HG02571 (cell line): ENCODE results near the gene MLF2.
"Not testable (repeated sequence)": the region's sequence is repeated elsewhere in the genome, so short reads cannot be mapped to it uniquely, and the experiment has no call there.

Source experiments
- ATAC-seq: cut with Tn5 transposase; IDR thresholded peaks from one replicate; pipeline ENCODE4 v1.9.1; 2021; ENCODE audit warnings: mild to moderate bottlenecking, moderate library complexity; ENCODE audit not compliant: unreplicated experiment

Gene MLF2

DNA sequence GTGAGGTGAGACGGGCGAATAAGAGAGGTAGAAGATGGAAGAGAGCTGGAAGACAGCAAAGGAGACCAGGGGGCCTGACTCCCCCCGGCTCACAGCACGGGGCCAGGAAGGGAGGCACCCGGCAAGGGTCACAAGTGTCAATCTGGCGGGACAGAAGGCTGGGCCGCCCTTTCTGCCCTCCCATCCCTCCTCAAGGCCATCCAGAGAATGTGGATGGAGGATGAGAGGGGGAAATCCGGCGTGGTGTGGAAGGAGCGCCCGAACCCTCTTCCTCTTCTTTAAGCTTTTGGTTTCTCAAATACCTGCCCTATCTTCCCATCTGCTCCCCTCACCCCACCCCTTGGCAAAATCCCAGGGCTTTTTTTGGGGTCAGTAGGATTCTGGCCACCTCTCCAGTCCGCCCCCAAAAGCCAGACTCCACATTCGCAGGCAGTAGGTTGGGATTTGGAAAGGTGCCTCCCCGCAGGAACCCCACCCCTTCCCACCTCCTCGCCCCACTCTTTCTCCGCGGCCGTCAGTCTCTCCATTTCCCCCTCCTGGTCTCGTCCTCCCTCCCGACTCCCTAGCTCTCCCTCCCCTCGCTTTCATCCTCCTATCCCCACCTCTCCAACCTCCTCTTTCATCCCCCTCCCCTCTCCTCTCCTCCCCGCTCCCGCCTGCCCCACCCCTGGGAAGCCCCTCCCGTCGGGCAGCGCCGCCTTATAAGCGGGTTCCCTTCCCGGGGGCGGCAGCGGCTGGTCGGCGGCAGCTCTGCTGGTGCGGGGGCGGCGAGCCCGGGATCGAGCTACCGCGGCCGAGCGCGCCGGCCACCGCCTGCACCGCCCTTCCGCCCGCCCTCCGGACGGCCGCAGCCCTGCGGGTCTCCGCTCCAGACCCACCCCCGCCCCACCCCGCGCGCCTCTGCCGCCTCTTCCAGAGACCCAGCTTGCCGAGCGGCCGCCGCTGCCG is 13.0 kb upstream of the MLF2 start, which contains the start of gene PTMS:
Gene PTMS (plus strand): TSS at position 730 of the 948 bp plus-strand sequence. CDS start 343 bp downstream, outside the sequence.
- peak; percentile 16 for ATAC-seq

DNA sequence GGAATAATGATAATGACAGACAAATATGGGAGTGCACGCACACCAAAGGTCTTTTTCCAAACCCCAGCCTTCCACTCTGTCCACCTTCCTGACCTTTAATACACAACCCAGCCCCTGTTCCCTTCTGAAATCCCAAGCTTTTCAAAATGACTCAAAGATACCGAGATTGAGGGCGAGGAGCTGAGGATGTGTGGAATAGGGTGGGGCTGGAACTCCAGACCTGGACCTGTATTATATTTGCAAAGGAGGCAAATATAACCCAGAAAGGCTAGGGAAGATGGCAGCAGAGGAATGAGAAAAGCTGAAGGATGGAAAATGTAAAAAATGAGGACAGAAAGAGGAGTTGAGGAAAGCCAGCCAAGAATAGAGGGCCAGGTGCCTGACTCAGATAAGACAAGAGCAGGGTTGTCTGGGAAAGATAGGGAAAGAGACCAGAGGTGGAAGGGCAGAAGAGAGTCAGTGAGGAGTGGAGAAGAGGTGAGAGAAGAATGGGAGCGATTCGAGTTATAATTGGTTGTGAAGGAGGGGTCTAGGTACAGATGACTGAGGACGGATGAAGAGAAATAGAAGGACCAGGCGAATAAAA is 12.2 kb upstream of the MLF2 start:
- no peak for ATAC-seq

DNA sequence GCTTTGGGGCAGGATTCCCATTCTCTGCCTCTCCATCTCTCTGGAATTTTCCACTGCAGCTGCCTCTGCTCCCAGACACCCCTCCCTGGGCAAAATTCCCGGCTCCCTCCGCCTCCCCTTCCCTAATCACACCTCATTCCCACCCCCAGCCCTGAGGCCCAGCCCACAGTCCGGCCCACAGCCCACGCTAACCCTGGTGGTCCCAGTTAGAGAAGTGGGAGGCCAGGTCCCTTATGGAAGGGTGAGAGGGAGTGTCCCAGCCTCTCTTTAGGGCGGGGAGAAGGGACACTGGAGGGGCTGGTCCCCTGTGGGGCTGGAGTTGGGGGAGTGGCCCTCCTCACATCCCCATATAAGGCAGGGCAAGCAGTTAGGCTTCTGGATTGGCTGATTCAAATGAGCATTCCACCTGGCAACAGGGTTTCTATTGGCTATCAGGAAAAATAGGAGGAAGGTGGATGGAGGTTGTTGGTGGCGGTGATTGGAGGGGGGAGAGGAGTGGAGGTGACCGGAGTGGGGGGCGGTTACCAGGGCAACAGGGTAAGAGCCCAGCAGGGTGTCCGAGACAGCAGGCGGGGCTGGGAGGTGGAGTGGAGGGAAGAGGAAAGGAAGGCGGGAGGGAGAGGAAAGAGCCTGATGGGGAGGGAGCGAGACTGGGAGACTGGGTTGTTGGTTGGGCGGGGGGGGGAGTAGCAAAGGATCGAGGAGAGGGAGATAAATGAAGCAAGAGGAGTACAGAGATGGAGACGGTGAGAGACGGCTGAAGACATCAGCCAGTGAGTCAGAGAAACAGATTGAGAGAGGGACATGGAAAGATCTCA is 11.3 kb upstream of the MLF2 start:
- ATAC-seq: peak; percentile 73

DNA sequence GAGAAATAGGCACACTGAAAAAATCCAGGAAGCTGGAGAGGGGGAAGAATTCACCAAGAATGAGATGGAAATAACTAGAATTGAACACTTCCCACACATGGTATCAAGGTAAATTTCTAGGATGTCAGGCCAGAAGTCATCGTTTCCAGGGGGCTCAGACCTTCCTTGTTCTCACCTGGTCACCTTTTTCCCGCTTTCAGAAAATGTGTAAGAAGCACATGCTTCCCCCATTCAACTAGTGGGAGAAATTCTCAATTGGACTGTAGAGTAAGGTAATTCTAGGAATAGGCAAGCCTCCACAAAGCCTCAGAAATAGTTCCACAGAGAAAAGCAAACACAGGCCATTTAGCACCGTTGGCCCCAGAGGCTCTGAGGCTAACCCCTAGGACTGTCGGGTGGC is 10.4 kb upstream of the MLF2 start:
- no peak for ATAC-seq

DNA sequence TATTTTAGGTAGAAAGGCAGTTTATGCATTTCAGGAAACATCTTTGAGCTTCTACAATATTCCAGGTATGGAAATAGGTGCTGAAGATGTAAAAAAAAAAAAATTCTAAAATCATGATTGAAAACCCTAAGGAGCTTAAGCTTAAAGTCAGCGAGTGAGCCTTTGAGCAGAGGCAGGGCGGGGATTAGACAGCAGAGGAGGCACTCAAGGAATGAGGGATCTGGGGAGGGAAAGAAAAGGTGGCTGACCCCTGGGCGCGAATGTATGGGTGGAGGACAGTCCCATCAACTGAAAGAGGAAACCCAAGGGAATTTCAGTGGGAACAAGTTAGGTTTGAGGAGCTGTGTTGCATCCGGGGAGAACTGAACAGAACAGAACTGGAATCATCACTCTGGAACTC is 6.8 kb upstream of the MLF2 start:
- no peak for ATAC-seq

DNA sequence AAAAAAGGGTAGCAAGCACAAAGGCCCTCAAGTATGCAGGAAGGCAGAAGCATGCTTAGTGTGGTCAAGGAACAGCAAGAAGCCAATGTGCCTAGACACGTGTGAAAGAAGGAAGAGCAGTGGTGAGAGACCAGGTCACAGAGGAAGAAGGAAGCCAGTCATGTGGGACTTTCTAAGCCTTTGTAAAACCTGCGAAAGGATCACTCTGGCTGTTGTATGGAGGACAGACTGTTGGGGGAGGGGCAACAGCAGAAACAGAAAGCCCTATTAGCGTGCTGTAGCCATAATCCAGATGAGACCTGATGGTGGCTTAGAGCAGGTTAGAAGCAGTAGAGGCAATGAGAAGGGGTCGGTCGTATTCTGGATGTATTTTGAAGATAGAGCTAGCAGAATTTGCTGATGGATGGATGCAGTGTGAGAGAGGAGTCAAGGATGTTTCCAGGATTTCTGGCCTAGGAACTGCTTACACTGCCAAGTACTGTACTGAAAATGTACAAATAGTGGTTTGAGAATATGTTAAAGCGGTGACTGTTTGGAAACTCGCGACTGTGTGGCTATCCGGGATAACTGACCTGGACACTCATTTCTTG is 5.7 kb upstream of the MLF2 start:
- no peak for ATAC-seq

DNA sequence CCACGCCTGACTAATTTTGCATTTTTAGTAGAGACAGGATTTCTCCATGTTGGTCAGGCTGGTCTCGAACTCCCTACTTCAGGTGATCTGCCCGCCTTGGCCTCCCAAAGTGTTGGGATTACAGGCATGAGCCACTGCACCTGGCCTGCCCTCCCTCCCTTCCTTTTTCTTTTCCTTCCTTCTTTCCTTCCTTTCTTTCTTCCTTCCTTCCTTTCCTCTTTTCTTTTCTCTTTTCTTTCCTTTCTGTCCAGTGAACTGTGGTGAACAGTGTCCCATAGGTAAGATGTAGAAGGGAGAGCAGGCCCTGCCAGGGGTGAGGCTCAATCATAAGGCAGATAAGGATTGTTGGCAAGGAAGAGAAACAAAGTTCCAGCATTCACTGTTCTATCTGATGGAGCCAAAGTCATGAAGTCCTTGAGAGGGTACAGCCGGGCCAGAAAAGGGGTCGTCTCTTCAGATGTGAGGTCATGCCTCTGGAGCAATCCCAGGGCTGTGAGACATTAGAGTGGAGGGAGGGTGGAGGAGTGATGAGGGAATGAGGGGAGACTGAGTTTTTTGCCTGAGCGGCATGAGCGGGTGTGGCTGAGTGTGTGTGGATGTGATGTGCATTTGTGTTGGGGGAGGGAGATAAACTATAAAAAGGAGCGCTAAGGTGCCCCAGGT is 4.2 kb upstream of the MLF2 start:
- ATAC-seq: no peak

DNA sequence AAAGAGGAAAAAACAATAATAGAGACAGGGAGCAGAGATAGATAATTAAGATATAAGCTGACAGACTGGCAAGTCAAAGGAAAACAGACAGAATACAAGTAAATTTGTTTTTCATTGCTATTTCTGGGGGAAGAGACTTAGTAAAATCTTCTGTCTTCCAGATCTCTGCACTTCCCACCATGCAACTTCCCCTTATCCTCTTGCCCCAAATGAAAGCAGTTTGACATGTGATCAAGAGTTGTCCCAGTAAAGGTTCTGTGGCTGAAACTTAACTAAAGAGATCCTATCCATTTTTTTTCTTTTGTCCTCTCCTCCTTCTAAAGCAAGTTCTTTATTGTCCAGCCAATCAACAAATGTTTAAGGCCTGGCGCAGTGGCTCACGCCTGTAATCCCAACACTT is 1.5 kb upstream of the MLF2 start:
- ATAC-seq: no peak

DNA sequence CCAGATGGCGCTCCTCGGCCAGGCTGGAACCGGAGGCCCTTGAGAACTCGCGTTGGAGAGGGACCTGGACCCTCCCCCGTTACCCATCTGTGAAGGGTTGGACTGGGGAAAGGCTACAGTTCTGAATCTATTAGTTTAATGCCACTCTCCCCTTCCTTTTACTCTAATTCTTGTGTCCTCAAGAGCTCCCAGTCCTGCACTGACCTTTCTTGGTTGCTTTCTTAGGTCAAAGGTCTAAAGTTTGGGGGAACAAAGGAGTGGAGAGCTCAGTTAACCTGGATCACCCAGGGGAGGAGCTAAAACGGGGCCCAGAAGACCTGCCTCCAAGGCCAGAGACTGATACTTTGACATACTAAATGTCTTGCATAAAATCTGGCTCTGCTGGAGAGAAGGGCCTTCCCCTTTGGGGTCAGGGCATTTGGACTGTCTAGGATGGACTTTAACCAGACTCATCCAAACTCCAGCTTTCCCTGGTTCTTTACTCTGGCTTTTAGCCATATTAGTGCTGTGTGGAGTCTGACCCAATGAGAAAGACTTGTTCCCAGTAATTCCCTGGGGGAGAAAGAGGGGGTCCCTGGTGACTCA is 923 bp upstream of the MLF2 start:
- ATAC-seq: no peak

DNA sequence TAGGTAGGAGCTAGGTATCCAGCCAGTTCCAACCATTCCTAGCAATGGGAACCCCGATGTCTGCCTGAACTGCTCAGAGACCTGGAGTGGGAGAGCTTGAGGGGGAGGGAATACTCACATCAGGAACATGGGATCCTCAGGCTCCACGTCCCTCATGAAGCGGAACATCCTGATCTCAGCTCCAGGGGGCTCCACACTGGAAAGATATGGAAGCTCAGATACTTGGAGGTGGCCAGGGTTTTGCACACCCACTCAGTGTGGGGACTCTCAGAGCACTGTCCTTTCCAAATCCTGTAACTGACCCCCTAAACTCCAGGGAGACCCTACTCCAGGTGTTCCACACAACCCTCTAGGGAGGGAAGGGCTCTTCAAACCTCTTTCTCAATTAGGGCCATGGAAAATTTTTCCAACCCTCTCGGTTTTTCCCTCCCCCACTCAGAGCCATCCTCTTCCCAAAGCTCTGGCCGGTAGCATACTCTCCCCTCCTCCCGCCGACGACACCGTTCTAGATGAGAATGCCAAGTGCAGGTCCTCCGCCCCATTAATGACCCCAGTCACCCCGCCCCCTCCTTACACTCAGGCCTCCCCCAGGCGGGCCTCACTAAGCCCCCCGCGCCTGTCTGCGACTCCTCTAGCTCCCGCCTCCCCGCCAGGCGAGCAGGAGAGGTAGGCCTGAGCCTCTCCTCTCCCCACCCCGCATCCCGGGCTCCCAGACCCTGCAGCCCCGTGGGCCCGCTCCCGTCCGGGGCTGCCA is 597 bp downstream of the MLF2 start:
- ATAC-seq: no peak

DNA sequence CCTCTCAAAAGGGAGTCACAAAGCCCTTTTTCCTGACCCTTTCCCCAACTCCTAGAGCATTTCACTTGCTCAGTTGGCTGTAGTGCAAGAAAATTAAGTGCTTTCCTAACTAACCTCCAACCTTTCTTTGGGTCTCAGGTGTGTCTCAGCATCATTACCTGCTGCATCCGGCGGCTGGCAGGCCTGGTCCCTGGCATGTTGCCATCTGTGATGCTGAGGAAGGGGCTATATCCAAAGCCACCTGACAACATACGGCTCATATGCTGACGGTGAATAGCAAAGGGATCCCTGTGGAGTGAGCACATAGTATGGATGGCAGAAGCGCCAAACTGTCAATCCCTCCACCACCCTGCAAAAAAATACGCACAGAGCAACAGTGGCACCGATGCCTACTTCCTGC is 1.2 kb downstream of the MLF2 start:
- no peak for ATAC-seq

DNA sequence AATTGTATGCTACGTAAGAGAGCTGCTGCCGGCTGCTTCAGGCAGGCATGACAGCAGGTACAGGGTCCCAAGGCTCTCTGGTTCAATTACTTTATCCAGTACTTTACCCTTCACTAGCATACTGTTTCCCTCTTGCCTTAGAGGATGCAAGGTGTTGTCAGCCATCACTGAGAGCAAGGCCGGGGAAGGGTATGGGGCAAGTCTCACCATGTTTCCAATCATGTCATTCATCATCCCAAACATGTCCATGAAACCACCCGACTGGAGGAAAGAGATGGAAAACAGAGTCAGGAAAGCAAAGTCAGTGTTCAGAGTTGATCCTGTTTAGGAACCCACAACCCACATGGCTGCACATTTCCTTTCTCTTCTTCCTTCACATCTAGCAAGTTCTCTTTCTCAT is 2.4 kb downstream of the MLF2 start:
- ATAC-seq: no peak

DNA sequence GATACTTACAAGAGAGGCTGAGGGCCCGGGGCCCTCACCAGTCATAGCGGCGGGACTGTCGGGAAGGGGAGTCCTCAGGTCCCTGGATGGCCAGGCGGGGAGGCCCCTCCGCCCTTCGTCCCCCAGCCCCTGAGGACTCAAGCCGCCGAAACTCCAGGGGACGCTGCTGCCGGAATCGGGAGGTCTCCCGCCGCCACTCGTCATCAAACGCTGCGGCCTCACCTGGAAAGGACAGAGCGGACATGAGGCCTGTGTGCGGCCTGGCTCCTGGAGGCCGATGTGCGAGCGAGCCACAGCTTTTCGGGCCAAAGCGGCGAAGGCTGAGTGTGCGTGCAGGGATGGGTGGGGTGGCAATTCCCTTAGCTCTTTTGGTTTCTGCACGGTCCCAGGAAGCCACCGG is 4.2 kb downstream of the MLF2 start:
- no peak for ATAC-seq

DNA sequence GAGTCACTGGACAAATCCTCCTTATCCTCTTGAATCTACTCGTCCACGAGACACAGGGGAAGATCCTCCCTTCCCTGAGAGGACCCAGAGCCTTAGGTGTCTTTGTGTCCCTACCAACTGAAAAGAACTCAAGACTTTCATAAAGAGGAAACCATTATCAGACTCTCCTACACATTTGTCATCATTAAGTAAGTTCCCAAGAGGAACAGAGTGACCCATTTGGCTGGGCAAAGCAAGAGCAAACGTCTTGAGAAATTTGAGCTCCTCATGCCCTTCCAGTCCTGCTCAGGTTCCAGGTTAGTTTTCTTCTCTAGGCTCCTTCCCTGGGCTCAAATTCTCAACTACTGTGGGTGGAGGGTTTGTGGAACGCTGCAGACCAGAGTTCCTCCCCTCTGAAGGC is 5.7 kb downstream of the MLF2 start:
- no peak for ATAC-seq

DNA sequence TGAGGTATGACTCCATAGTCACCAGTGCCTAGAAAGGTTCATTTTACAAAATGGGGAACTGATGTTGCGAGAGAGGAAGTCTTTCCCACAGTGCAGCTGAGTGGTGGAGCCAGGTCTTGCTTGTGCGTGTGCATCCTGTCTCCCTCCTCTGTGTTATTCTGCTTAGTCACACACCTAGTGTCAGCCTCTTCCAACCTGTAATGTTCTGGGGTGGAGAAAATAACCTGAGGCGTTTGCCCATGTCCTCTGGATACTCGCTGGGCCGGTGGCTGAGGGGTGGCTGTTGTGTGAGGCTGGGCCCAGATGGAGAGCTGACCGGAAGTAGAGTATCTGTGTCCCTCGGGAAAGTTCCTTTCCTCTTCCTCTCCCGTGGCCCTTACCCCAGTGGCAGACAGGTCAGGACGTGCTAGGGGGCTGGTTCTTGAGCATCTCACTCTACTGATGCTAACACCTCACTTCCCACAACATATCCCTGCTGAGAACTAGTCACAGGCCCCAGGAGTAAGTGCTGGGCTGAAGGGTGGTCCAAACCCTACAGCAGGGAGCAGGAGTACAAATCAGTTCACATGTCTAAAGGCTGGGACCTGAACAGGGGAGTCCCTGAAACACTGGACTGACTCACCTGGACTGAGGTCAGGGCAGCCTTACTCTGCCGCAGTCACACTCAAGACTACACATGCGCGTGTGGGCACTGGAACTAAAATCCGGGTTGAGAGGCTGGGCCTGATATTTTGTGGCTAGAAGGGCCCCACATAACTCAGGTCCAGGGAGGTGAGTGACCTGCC is 7.0 kb downstream of the MLF2 start:
- ATAC-seq: no peak

DNA sequence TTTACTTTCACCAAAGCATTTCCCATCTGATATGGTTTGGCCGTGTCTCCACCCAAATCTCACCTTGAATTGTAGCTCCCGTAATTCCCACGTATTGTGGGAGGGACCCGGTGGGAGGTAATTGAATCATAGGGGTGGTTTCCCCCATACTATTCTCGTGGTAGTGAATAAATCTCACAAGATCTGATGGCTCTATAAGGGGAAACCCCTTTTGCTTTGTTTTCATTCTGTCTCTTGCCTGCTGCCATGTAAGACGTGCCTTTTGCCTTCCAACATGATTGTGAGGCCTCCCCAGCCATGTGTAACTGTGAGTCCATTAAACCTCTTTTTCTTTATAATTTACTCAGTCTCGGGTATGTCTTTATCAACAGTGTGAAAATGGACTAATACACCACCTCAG is 9.6 kb downstream of the MLF2 start:
- ATAC-seq: not testable (repeated sequence)

DNA sequence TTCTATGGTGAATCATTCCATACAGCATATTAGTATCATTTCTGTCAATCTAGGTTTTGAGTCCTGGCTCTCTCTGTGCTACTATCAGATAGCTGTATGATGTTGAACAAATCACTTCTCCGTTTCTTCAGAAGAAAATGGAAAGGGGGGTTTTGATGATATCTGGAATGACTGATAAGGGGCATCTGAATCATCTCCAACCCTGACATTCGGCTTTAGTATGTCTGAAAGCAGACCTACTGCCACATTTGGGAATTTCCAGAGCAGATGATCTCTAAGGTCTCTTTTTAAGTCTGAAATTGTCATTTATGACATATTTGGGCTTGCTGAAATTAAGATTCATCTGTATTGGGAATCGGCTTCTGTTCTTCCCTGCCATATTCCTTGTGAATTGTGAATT is 10.1 kb downstream of the MLF2 start:
- no peak for ATAC-seq

DNA sequence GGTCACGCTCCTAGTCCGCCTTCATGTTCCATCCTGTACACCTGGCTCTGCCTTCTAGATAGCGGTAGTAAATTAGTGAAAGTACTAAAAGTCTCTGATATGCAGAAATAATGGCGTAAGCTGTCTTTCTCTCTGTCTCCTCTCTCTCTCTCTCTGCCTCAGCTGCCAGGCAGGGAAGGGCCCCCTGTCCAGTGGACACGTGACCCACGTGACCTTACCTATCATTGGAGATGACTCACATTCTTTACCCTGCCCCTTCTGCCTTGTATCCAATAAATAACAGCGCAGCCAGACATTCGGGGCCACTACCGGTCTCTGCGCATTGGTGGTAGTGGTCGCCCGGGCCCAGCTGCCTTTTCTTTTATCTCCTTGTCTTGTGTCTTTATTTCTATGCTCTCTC is 10.9 kb downstream of the MLF2 start:
- ATAC-seq: not testable (repeated sequence)

DNA sequence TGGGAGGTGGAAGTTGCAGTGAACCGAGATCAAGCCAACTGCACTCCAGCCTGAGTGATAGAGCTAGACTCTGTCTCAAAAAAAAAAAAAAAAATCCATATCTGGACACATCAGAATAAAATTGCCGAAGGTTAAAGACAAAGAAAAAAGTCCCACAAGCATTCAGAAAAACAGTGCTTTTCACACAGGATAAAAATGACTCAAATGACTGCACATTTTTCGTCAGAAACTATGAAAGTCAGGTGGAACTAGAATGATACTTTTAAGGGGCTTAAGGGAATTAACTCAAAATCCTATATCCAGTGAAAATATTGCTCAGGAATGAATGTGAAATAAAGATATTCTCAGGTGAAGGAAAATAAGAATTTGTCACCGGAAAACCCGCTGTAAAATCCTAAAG is 16.2 kb downstream of the MLF2 start:
- no peak for ATAC-seq
